Nephron progenitor cell (in vitro differentiated cells): ENCODE data around the gene SLC34A3.

Source experiments
- DNase-seq: peaks from one replicate; pipeline ENCODE4 v3.0.0; 2021
- H3K27ac Mint-ChIP-seq: 2 replicates; pipeline ENCODE4 v1.8.0; 2021; ENCODE audit warnings: mild to moderate bottlenecking, moderate library complexity, mixed read lengths
- H3K27me3 Mint-ChIP-seq: 2 replicates; pipeline ENCODE4 v1.8.0; 2021; ENCODE audit warnings: mild to moderate bottlenecking, low read depth, mixed read lengths; ENCODE audit not compliant: poor library complexity
- H3K36me3 Mint-ChIP-seq: 2 replicates; pipeline ENCODE4 v1.8.0; 2021; ENCODE audit warnings: low read depth, mixed read lengths
- H3K4me1 Mint-ChIP-seq: 2 replicates; pipeline ENCODE4 v1.8.0; 2021; ENCODE audit warnings: mixed read lengths
- H3K4me3 Mint-ChIP-seq: 2 replicates; pipeline ENCODE4 v1.8.0; 2021; ENCODE audit warnings: mild to moderate bottlenecking, moderate library complexity, mixed read lengths
- H3K9me3 Mint-ChIP-seq: 2 replicates; pipeline ENCODE4 v1.8.0; 2021; ENCODE audit warnings: mild to moderate bottlenecking, moderate library complexity, mixed read lengths
- TF ChIP-seq, protein P1 (sequence below): fragments of 200-600 bp; sonication (generic); IDR thresholded peaks from 2 replicates; pipeline ENCODE4 v1.5.0; 2021; ENCODE audit warnings: antibody characterized with exemption

SLC34A3 gene

GRCh38 chr9:137220317-137221094, 10.2 kb upstream of the SLC34A3 start:
- H3K36me3 Mint-ChIP-seq: no peaks in the 10 kb centered on the region
- no peaks in the 10 kb centered on the region for H3K9me3 Mint-ChIP-seq
- no peak for DNase-seq
- H3K27me3 Mint-ChIP-seq: peaks cover 4% of the 10 kb centered on the region
- peaks cover 9% of the 10 kb centered on the region for H3K4me1 Mint-ChIP-seq
- H3K27ac Mint-ChIP-seq: no peak overlapping the region
- TF ChIP-seq, protein P1, sequence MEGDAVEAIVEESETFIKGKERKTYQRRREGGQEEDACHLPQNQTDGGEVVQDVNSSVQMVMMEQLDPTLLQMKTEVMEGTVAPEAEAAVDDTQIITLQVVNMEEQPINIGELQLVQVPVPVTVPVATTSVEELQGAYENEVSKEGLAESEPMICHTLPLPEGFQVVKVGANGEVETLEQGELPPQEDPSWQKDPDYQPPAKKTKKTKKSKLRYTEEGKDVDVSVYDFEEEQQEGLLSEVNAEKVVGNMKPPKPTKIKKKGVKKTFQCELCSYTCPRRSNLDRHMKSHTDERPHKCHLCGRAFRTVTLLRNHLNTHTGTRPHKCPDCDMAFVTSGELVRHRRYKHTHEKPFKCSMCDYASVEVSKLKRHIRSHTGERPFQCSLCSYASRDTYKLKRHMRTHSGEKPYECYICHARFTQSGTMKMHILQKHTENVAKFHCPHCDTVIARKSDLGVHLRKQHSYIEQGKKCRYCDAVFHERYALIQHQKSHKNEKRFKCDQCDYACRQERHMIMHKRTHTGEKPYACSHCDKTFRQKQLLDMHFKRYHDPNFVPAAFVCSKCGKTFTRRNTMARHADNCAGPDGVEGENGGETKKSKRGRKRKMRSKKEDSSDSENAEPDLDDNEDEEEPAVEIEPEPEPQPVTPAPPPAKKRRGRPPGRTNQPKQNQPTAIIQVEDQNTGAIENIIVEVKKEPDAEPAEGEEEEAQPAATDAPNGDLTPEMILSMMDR: no peak
- H3K4me3 Mint-ChIP-seq: peak overlapping the region; percentile 44

DNA sequence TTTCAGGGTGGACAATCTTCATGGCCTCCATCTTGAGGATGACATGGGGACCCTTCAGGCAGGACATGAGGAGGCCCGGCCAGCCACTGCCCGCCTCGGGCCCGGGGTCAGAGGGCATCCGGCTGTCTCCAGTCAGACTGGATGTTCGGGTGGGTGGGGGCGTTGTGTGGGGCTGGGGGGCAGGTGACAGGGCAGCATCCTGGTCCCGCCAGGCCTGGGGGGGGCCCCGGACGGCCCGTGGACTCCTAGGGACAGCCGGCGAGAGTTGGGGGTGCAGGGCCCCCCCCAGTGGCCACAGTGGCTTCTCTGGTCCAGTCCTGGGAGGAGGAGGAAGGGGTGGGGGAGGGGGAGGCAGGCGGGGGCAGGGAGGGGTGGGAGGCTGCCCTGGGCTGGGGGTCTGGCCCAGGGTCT, 9.6 kb upstream of the SLC34A3 start:
- TF ChIP-seq, protein P1: no peak
- peaks cover 4% of the 10 kb centered on the region for H3K27me3 Mint-ChIP-seq
- no peaks in the 10 kb centered on the region for H3K36me3 Mint-ChIP-seq
- peak overlapping the region; percentile 34 for H3K4me3 Mint-ChIP-seq
- no peak for DNase-seq
- H3K4me1 Mint-ChIP-seq: peaks cover 9% of the 10 kb centered on the region
- H3K27ac Mint-ChIP-seq: no peak overlapping the region
- H3K9me3 Mint-ChIP-seq: no peaks in the 10 kb centered on the region

DNA sequence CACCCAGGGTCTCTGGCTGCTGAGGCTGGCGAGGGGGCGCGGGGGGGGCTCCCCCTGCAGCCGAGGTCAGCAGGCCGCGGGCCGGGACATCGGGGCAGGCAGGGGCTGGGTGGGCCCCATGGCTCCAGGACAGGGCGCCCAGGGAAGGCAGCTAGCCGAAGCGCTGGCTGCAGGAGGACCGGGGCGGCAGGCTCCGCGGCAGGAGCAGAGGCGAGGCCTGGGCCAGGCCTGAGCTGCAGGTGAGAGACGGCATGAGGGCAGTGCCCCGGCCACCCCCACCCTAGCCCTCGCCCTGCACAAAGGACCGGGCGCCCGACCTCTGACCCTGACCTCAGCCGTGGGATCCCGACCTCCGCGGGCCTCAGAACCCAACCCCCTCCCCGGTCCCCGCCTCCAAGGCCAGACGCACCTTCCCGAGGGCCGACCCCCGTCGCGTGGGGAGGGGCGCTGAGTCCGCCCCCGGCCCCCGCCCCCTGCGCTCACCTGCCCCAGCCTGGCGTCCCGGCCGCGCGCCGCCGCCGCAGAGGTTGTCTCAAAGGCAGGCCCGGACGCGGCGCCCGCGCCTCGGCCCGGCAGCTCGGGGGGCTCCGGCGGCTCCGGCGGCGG, 9.1 kb upstream of the SLC34A3 start:
- TF ChIP-seq, protein P1: no peak
- Mint-ChIP-seq H3K27me3 (peaks cover 4% of the 10 kb centered on the region), H3K4me1 (peaks cover 9% of the 10 kb centered on the region), H3K4me3 (no peak overlapping the region), H3K9me3 (no peaks in the 10 kb centered on the region), H3K27ac (no peak overlapping the region), H3K36me3 (no peaks in the 10 kb centered on the region)
- DNase-seq: peak; percentile 56

DNA sequence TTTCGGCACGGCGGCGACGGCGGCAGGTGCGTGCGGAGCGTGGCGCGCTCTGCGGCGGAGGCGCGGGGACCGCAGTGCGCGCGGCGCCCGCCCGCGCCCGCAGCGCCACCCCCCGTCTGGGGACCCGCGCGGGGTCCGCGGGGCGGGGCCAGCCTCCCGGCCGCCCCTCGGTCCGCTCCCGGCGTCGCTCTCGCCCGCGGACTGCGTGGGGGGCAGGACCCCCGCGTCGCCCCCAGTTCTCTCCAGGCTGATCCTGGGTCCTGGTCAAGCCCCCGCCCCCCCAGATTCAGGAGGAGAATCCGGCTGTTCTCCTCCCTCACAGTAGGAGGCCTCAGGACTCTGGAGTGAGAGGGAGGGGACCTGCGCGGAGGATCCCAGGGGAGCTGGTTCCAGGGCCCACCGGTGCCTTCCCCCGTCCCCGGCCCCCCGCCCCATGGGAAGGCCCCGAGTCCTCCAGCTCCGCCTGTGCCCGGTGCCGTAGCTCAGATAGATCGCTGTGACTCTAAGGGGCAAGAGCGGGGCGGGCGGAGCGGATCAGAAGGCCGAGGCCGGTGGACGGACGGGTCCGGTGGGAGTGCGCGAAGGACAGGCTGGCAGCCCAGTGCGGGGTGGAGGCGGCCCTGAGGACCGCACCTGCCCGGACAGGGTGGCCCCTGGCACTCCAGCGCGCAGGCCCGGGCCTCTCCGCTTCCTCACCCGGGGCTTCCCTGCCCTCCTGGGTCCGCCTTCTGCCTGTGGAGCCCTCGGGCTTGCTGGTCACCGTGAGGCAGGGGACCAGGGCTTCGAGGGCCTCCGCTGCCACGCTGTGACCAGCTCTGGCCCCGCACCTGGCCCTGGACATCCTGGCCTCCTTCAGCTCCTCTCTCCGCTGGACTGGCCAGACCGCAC, 8.3 kb upstream of the SLC34A3 start, which contains the start of gene RNF208:
TSS of gene RNF208 (minus strand) at position 51 of the 888 bp plus-strand sequence. CDS start 1,028 bp downstream, outside the sequence.
- no peaks in the 10 kb centered on the region for H3K9me3 Mint-ChIP-seq
- H3K4me1 Mint-ChIP-seq: peaks cover 5% of the 10 kb centered on the region
- H3K36me3 Mint-ChIP-seq: no peaks in the 10 kb centered on the region
- TF ChIP-seq, protein P1: no peak
- peak within 1 kb of the TSS; percentile 75 for H3K4me3 Mint-ChIP-seq
- peaks cover 4% of the 10 kb centered on the region for H3K27me3 Mint-ChIP-seq
- peak; percentile 55 for DNase-seq
- no peak within 1 kb of the TSS for H3K27ac Mint-ChIP-seq

- Mint-ChIP-seq H3K4me3 (peak overlapping the region; percentile 75), H3K27me3 (peaks cover 4% of the 10 kb centered on the region), H3K4me1 (peaks cover 10% of the 10 kb centered on the region), H3K9me3 (no peaks in the 10 kb centered on the region), H3K27ac (no peak overlapping the region), H3K36me3 (no peaks in the 10 kb centered on the region)
- TF ChIP-seq, protein P1: no peak
- DNase-seq: peak; percentile 95
Measured at GRCh38 chr9:137223078-137223970, 7.4 kb upstream of the SLC34A3 start.
